ENCODE measurements around the gene MARK1.

The MARK1 gene

DNA sequence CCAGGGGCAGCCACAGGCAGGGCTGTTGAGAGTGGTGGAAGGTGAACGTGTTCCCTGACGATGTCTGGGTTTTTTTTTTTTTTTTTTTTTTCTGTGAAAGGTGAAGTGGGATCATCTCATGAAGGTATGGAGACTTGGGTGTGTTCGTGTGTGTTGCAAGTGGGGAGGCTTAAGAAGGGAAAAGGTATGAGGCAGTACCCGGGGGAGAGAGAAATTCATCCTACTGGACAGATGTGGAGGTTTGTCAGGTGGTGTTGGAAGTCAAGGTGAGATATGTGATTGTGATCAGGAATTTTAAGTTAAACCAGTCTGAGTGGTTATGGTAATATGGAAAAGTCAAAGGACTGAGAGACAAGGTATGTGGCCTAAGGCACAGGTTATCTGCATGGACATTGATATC, 167.5 kb downstream of the MARK1 start:
- H3K4me3 ChIP-seq (ENCODE audit: low read depth, low read length) = no peak overlapping the region
- TF ChIP-seq, protein P1, sequence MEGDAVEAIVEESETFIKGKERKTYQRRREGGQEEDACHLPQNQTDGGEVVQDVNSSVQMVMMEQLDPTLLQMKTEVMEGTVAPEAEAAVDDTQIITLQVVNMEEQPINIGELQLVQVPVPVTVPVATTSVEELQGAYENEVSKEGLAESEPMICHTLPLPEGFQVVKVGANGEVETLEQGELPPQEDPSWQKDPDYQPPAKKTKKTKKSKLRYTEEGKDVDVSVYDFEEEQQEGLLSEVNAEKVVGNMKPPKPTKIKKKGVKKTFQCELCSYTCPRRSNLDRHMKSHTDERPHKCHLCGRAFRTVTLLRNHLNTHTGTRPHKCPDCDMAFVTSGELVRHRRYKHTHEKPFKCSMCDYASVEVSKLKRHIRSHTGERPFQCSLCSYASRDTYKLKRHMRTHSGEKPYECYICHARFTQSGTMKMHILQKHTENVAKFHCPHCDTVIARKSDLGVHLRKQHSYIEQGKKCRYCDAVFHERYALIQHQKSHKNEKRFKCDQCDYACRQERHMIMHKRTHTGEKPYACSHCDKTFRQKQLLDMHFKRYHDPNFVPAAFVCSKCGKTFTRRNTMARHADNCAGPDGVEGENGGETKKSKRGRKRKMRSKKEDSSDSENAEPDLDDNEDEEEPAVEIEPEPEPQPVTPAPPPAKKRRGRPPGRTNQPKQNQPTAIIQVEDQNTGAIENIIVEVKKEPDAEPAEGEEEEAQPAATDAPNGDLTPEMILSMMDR (IDR thresholded peaks at IDR 0.05; ENCODE audit: borderline replicate concordance, insufficient read depth, low read depth, low read length) = no peak

DNA sequence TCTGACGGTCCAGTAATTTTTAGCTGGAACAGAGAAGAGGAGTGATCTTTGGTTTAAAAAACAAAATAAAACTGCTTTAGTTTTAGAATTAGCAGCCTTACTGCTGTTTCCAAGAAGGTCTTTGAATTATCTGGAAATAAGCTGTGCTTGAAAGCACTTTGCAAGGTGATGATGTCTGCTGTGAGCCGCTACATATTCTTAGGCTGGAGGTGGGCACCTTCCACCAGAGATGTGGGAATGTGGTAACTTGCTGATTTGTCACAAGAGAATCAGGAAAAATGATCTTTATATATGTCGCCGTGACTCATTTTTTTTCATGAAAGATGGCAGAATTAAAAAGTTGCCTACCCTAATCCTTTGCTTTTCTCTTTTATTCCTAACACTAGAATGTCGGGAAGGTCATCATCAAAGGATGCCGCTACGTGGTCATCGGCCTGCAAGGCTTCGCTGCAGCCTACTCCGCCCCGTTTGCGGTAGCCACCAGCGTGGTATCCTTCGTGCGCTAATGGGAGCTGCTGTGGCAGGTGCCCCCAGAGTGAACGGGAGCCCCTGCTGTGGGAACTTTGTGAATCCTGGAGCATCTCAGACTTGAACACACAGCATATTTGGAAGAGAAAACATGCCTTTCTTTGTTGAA, 168.4 kb downstream of the MARK1 start:
- H3K4me3 ChIP-seq (ENCODE audit: low read depth, low read length) = no peak overlapping the region
- TF ChIP-seq, protein P1 (IDR thresholded peaks at IDR 0.05; ENCODE audit: borderline replicate concordance, insufficient read depth, low read depth, low read length) = no peak

DNA sequence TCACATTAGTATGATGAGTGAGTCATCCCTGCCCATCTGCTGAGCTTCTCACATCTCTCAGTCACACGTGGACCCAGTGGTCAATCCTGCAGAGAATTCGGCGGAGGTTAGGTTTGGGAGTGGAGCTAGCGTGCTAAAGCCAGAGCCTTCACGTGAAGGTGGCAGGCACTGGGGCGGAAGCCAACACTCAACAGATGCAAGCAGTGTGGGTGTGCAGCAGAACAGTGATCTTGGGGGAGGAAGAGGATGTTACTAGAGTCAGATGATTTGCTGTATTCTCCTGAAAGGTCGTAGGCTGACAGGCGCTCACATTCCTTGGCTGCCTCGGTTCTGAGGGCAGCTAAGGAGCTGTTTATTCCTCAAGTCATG, 168.9 kb downstream of the MARK1 start:
- TF ChIP-seq, protein P1 (IDR thresholded peaks at IDR 0.05; ENCODE audit: borderline replicate concordance, insufficient read depth, low read depth, low read length) = no peak
- no peak overlapping the region for H3K4me3 ChIP-seq (ENCODE audit: low read depth, low read length)

DNA sequence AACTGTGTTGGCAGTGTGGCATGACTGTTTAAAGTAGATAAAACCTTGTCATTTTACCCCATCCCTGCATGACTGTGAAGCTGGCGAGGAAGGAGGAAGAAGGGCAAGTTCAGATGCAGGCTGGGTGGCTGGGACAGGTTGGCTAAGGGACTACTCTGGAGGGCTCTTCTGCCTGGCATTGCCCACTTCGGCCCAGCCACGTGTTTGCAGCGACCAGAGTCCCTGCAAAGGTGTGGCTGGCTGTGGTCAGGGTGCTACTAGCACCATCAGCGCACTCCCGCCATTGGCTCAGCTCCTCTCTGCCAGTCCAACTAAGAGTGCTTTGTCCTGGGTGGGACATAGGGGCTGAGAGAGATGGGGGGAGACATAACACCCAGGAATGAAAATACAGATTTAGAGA, 169.4 kb downstream of the MARK1 start:
- TF ChIP-seq, protein P1 (IDR thresholded peaks at IDR 0.05; ENCODE audit: borderline replicate concordance, insufficient read depth, low read depth, low read length) = no peak
- H3K4me3 ChIP-seq (ENCODE audit: low read depth, low read length) = no peak overlapping the region

DNA sequence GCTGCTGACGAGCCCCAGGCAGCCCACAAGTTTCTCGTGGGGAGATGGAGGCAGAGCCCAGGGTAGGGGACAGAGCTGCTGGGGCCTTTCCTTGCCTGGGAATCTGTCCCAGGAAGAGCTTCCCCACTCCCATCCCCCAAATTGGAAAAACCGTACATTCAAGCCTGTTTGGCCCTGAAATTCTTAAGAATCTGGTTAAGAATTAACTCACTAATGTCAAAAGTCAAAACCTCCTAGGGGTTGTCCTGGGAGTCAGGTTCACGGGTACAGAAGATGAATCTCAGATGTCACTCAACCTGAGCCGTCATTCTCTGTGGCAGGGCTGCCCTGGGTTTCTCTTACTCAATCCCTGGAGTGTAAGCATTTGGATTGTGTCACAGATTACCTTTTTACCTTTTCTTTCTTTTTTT, 170.7 kb downstream of the MARK1 start:
- TF ChIP-seq, protein P1 (IDR thresholded peaks at IDR 0.05; ENCODE audit: borderline replicate concordance, insufficient read depth, low read depth, low read length) = no peak
- no peak overlapping the region for H3K4me3 ChIP-seq (ENCODE audit: low read depth, low read length)

DNA sequence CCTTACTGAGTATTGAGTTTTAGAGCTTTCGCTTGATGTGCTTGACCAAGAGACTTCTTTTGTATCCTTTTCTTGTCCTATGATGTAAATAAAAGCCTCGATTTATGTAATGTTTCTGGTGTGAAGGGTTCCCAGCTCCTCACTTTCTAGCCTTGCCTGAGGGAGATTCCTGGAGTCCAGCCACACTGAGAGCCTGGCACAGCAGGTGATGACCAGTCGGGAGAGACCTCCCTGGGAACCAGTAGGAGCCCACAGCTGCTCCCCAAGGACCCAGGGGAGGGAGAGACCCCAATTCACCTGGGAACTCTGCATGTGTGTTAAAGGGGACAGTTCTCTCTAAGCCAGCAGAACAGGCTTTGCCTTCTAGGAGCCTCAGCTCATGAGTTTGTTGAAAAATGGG, 171.1 kb downstream of the MARK1 start:
- no peak overlapping the region for H3K4me3 ChIP-seq (ENCODE audit: low read depth, low read length)
- TF ChIP-seq, protein P1 (IDR thresholded peaks at IDR 0.05; ENCODE audit: borderline replicate concordance, insufficient read depth, low read depth, low read length) = no peak

DNA sequence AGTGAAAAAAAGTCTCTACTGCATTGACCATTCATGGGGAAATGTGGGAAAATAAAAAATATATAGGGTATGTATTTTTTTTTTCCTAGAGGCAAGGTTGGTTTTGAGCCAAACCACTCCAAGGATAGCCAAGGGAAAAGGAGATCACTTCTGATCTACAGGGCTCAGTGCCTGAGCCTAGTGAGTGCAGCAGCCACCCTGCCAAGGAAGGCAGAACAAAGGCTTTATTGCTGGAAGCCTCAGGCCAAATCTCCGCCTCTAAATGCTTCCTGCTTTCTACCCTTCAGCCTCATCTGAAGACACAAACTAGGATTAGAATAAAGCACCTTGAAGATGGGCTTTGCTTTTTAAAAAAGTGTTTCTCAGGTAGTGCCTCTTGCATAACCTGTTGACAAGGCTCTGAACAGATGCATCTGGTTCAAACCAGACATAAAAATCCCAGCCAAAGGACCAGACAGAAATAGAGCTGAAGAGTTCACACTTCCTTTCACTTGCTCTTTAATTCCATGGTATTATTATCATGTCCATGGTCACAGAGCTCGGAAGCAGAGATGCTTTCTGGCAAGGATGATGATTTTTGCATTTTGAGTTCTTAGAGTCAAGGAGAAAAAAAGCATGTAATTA, 172.7 kb downstream of the MARK1 start:
- TF ChIP-seq, protein P1 (IDR thresholded peaks at IDR 0.05; ENCODE audit: borderline replicate concordance, insufficient read depth, low read depth, low read length) = no peak

More for the DNA sequence above, 172.7 kb downstream of the MARK1 start:
- no peak overlapping the region for H3K4me3 ChIP-seq (ENCODE audit: low read depth, low read length)
